GDM1 (cell line): Measurements from ENCODE around the gene COQ4.
"Not testable (repeated sequence)": the region's sequence is repeated elsewhere in the genome, so short reads cannot be mapped to it uniquely, and the experiment has no call there.

ENCODE experiments used
- DNase-seq: peaks from one replicate; lab custom pipeline; 2025; lab: John Stamatoyannopoulos, UW

The COQ4 gene

GRCh38 chr9:128298535-128299482, 23.8 kb upstream of the COQ4 start:
- DNase-seq, result no peak

- no peak for DNase-seq
Observed at GRCh38 chr9:128304136-128304970, 18.3 kb upstream of the COQ4 start.

GRCh38 chr9:128304971-128305288, 17.7 kb upstream of the COQ4 start:
- DNase-seq, result no peak

- DNase-seq, result no peak
Observed at GRCh38 chr9:128309551-128309950, 13.1 kb upstream of the COQ4 start.

- no peak for DNase-seq
Observed at GRCh38 chr9:128310461-128310860, 12.2 kb upstream of the COQ4 start.

- DNase-seq, result no peak
Observed at GRCh38 chr9:128314697-128315096, 7.9 kb upstream of the COQ4 start.

- no peak for DNase-seq
Observed at GRCh38 chr9:128316421-128316820, 6.2 kb upstream of the COQ4 start.

GRCh38 chr9:128317629-128318028, 5.0 kb upstream of the COQ4 start:
- no peak for DNase-seq

- no peak for DNase-seq
Observed at GRCh38 chr9:128321343-128321742, 1.3 kb upstream of the COQ4 start.

GRCh38 chr9:128321879-128322403, 698 bp upstream of the COQ4 start:
- DNase-seq, result no peak

GRCh38 chr9:128323212-128323730, 632 bp downstream of the COQ4 start:
- no peak for DNase-seq

GRCh38 chr9:128323791-128324190, 1.2 kb downstream of the COQ4 start:
- no peak for DNase-seq

- DNase-seq, result no peak
Observed at GRCh38 chr9:128324401-128324800, 1.8 kb downstream of the COQ4 start.

GRCh38 chr9:128325629-128326028, 3.0 kb downstream of the COQ4 start:
- DNase-seq, result no peak

- no peak for DNase-seq
Observed at GRCh38 chr9:128333451-128333869, 10.8 kb downstream of the COQ4 start.

GRCh38 chr9:128335161-128335560, 12.5 kb downstream of the COQ4 start:
- no peak for DNase-seq

GRCh38 chr9:128335914-128336313, 13.3 kb downstream of the COQ4 start:
- no peak for DNase-seq

- DNase-seq, result no peak
Observed at GRCh38 chr9:128337936-128338335, 15.3 kb downstream of the COQ4 start.

GRCh38 chr9:128338852-128339614, 16.4 kb downstream of the COQ4 start:
- DNase-seq, result not testable (repeated sequence)

GRCh38 chr9:128339761-128340690, 17.4 kb downstream of the COQ4 start, which contains the start of gene SLC27A4:
Gene SLC27A4 (plus strand): TSS chr9:128340527. CDS start chr9:128343133, 2,606 bp downstream.
- peak; percentile 54 for DNase-seq
